ENCODE data around the gene CCNG2.

- TF ChIP-seq CTCF (IDR thresholded peaks at IDR 0.05; ENCODE audit: low read depth, low read length, missing input control) (no peak), REST (IDR thresholded peaks at IDR 0.05) (no peak), RAD21 (IDR thresholded peaks at IDR 0.05) (no peak), GABPA (IDR thresholded peaks at IDR 0.05 in 1 of 2, conservative IDR thresholded peaks at IDR 0.05 in 1 of 2) (no peak), EGR1 (IDR thresholded peaks at IDR 0.05; ENCODE audit: low read depth in 2 of 2) (no peak), YY1 (IDR thresholded peaks at IDR 0.05) (no peak), ZBTB33 (IDR thresholded peaks at IDR 0.05) (no peak), MAX (IDR thresholded peaks at IDR 0.05) (no peak)
These were observed 2.8 kb downstream of the CCNG2 start for GRCh38 chr4:77159806-77160205.
